UCSD-AML1 (cell line): ENCODE measurements around the gene SAMD7.
A peak's percentile ranks its signal among the peaks of the same experiment; 100 is the strongest.

Experiments used
- DNase-seq: peaks from one replicate; lab custom pipeline; 2025; ENCODE audit not compliant: unreplicated experiment; lab: John Stamatoyannopoulos, UW

SAMD7 gene

DNA sequence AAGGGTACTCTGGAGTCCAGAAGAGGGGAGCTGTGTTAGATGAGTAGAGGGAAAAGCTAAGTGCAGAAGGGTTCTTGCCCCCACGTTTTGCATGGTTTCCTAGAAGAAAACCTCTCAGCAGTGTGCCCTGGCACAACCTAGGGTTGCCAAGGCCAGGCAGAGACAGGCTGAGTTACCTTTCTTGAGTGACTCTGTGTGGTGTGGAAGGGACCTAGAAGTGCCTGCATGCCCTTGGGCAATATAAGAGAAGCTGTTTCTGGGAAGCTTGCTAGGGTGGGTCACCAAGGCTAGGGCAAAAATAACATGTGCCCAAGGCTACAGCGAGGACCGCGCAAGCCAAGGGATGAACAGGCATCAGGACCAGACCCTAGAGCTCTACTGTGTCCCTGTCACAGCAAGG is 3.4 kb upstream of the SAMD7 start:
- DNase-seq: no peak

DNA sequence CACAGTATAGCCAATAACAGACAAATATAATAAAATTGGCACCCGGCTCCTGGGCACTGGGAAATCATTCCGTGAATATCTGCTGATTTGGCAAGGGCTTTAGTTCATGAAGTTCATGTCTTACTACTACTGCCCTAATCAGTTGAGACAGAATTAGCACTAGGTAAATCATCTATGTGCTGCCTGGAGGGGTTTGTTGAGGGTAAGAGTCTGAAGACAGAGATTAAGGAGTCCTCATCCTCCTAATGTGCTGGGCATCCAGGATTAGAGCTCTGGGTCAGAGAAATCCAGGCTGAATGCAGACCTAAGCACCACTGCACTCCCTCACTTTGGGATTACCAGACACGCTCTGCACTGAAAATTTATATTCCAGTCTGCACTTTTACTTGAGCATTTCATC is 2.0 kb downstream of the SAMD7 start:
- no peak for DNase-seq

DNA sequence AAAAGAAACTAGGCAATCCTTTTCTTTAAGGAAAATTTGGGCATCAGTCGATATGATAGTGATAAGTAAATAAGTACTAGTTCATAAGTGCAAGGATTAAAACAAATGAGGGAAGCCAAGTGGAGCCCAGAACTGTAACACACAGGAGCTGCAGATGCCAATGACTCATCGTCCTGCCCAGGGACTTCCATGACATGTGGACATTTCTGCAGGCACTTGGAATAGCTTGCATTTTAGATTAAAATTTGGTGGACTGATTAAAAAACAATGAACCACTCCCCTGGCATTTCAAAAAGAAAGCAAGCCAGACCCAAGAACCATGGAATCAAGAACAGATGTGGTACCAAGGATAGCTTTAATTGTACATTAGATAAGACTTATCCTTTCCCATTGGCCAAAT is 2.9 kb downstream of the SAMD7 start:
- no peak for DNase-seq

DNA sequence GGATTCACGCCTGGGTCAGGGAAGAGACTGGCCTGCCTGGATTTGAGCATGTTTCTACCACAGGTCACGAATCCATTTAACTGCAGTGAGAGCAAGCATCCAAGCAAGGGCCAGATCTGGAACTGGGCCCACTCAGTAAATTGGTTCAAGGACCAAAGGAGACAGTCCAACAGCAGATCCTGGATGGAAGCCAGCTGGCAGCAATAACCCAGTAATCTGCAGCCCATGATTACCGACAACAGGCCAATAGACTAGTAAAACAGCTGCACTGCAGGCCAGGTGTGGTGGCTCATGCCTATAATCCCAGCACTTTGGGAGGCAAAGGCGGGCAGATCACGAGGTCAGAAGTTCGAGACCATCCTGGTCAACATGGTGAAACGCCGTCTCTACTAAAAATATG is 11.8 kb downstream of the SAMD7 start:
- DNase-seq: no peak

DNA sequence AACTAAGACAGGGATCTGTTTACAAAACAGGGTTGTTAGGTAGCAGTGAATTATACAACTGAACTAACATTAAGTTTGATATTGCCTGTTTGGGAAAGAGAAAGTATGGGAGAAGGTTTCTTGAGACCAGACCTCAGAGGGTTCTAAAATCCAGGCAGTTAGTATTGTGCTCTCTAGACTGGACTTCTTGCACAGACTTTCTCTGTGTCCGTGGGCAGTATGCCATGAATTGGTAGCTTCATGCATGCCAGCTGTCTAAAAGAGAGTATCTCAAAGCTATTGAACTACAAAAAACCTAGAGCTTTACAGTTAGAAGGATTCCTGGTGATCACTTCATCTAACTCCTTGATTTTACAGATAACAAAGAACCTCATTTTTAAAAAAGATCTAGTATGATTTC is 12.5 kb downstream of the SAMD7 start:
- no peak for DNase-seq

DNA sequence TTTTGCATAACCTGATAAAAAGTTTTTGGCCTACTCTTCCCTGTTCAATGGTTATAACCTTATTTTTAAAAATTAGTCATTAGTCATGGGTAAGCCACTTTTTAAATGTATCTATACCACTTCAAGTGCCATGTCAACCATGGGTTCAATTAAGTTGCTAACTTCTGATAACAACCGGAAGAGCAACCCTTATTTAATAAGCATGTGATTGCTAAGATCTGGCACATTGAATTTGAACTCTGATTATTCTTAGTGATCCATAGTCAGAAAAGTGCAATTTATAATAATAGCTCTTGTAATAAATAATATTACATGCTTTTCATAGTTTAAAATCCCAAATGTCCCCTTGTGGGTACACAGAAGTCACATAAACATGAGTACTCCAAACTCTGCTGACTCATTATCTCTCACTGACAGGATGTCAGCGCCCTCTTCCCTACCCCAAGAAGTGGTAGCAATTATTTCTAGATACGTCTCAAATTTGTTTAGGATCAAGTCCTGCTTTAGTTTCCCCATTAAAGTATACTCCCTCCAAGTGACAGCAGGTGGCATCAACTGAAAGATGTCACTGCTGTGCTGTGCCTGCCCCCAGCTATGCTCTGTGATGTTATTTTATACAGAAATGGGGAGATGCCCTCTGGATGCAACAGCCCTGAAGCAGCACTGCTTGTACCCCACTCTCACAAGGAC is 18.6 kb downstream of the SAMD7 start:
- no peak for DNase-seq

DNA sequence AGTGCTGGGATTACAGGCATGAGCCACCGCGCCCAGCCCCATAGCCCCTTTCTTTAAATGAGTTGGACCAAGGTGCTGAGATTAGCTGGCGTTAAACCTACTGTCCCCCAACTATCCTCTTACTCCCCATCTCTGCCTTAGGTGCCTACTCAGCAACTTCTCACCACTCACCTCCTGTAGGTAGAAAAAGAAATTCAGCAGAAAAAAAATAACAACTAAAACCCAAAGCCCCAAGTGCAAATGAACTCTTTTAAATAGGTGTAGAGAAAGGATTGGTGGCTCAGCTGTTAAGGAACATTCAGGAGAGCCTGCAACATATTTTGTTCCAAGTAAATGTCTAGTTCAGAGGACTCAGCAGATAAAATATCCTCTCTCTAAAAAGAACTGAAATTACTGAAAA is 19.5 kb downstream of the SAMD7 start:
- DNase-seq: no peak

DNA sequence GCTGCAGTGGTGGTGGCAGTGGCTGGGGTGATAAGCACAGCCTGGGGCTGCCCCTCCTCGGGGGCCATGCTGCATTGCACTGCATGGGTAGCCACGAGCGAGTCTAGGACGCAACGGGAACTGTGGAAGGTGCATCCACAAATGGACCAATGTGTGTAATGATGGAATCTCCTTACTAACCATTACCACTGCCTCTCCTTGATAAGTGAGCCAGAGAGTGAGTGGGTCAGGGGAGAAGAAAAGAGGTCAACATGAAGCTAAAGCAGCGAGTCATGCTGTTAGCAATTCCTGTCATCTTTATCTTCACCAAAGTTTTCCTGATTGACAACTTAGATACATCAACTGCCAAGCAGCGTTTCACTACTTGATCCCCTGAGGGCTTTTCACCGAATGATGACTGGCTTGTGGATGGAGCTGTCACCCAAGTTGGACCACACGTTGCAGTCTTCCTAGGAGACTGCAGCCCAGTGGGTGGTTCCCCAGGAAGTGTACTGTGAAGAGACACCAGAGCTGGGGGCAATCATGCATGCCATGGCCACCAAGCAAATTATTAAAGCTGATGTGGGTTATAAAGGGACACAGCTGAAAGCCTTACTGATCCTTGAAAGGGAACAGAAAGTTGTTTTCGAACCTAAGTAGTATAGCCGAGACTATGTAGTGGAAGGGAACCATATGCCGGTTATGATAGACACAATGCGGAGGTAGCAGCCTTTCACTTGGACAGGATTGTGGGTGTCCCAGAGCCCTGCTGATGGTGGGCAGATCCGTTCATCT is 20.6 kb downstream of the SAMD7 start:
- DNase-seq: no peak

DNA sequence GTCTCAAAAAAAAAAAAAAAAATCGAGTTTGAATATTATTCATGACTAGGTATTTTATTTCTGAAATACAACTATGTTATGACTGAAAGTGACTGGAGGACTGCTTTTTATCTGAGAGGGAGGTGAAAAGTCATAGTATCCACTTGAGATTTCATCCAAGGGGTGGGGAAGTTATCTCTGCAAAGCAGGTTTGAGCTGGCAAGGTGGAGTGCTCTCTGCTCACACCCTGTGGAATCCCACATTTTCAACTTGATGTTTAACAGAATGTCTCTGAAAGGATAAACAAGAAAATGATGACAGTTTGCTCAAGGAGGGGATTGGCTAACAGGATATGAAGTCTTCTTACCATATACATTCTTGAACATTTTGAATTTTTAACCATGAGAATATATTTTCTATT is 27.9 kb downstream of the SAMD7 start:
- DNase-seq: no peak

DNA sequence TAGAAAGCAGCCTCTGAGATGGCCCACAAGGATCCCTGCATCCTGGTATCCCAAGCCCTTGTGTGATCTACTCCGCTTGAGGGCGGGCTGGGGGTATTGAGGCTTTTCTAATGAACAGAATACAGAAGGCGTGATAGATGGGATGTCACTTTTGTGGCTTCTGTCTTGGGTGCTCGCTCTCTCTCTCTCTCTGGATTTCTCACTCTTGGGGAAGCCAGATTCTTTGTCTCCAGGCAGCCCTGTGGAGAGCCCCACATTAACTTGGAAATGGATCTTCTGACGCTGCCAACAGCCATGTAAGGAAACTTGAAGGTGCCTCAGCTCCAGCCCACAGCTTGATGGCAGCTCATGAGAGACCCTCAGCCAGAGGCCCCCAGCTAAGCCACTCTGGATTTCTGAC is 28.4 kb downstream of the SAMD7 start:
- no peak for DNase-seq

DNA sequence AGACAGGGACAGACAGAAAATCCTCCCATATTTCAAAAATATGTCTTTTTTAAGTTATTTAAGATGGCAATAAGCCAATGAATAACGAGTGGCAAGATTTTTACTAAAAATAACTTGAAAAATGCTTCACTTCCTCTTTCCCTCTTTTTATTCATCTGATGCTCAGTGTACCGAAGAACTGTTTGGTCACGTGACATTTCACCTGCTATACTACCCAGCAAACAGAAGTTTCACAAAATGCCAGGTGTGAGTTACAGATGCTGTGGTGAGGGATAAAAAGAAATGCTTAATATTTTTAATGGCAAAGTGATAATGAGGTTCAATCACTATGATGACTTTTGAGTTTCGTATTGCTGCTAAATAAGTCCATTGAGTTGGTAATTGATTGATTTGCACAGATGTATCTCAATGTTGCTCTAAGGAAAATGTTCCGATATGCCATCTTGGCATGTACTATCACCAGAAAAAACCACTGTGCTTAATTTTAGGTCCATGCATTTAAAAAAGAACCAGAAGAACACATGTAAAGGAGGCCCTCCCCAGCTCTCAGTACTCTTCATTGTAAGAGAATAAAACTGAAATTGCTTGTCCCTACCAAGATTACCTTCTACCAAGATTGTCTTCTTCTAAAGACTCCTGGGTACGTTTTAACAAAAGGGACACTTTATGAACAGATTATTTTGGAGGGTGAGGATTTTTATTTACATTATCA is 29.3 kb downstream of the SAMD7 start:
- no peak for DNase-seq

DNA sequence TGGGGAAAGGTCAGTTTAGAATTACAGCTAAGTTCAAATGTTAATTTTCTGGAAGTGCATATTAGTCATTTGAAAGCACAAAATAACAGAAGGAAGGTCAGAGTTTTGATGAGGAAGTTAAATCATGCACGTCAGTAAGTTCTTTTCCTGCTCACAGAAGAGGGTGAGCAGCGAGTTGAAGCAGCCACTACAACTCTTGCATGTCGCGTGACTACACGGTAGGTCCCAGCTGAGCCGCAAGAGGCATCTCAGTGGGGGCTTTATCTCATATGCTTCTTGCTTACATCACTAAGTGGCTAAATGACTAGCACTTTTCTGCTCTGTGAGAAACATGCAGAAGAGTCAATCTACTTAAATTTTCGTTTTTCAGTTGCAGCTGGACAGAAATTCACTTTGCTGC is 33.9 kb downstream of the SAMD7 start:
- DNase-seq: peak; percentile 36

DNA sequence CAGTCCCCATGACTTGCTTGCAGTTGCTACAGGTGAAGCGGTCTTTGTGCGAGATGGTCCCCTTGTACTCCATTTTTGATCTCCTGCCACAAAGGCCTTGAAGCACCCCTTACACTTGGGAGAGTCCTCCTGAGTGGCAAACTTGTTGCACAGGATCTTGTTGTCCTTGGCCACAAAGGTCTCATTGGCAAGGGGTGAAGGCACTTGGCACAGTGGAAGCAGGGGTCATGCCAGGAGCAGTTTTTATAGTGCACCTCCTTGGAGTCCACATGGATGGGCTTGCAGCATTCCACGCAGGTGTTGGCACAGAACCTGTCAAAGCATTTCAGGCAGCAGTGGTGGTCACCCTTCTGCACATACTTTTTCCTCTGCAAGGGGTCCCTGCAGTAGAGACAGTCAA is 35.0 kb downstream of the SAMD7 start:
- no peak for DNase-seq

DNA sequence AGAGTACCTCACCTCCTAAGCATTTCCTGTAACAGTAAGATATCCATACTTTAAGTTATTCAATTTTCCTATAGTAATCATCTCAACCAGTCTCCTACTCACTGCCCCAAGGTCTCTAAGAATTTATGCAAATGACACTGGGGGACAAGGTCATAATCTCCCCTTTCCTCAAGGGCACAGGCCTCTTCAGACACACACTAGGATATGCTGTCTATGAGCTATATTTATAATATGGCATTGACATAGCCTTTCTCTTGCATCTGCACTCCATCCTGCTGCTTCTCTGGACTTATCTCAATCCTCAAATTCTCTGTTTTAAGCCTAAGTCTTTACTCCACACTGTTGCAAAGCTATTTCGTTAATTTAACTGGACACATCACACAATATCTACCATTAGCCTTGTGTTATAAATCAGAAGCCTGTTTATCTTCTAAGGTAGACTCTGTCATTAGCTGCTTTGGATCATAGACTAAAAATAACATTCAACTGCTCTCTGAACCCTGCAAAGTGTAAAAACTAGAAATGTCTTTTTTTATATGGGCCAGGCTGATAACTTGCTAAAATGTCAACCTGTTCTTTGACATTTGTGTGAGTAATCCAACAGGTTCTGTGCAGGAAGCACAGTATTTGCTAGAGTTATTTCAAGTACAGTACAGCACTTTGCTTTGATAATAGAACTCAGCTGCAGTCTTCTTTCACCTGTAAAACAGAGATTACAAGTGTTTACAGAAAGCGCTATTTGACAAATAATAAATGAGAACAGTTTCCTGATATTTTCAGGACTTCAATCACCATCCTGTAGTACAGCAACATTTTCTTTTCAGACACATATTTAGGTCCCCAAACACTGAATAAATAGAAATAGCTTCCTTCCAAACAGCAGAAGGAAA is 37.4 kb downstream of the SAMD7 start:
- no peak for DNase-seq

DNA sequence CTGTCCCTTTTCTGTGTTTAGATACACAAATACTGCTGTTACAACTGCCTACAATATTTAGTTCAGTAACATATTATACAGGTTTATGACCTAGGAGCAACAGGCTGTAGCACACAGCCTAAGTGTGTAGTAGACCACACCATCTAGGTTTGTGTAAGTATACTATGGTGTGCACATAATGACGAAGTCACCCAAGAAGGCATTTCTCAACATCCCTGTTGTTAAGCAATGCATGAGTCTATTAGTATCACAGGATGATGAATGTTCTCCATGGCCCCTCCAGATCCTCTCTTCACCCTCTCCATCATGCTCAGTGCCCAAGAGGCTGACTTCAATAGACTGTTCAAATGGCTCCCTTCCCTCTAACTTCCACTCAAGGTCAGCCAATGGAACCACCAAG is 40.7 kb downstream of the SAMD7 start:
- no peak for DNase-seq

DNA sequence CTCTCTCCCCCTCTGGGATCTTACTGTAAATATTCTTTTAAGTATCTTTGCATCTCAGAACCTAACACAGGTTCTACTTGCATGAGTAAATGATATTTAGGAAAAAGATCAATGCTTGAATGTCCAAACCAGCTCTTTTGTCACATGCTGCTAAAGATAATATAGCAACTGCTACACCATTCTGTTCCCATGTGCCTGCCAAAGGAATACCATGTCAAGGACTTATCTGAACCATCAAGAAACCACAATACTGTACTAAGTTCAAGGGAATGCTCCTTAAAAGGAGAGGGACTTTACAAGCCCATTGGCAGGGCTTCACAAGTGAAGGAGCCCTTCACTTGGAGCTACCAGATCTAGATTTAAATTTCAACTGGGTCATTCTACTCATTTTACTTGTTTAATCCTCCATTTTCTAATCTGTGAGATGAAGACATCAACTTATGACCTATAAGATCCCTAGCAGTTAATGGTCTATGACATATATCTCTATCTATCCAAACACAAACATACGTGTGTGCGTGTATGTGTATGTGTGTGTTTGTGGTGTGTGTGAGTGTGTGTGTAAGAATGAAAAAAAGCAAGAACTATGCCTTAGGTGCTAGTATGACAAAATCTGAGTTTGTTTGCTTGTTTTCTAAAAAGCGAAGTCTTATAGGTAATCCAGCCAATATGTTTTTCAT is 42.2 kb downstream of the SAMD7 start:
- DNase-seq: no peak

DNA sequence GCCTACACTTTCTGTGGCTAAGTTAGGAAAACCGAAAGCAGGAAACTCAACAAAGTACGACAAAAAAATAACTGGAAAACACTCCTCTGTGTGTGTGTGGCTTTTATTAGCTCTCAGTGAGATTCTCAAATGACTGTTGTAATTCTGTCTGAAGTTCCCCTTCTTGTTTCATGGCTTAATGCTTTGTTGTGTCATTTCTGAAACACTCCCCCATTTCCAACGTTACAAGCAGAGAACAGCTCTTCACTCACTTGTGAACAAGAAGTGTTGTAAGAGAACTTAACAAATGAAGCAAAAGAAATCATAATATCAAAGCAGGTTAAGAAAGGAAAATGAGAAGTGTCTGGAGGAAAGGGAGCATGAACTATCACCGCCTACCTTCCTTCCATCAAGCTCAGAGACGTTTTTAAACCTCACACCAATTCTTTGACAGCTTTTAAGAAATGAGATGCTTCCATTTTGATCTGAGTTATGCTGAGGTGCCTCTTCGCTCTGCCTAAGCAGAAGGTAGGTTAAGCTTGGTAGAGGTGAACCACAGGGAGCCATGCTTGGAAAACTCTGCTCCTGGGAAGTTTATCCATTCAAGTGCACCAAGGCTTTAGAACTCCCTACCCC is 42.9 kb downstream of the SAMD7 start:
- DNase-seq: no peak

DNA sequence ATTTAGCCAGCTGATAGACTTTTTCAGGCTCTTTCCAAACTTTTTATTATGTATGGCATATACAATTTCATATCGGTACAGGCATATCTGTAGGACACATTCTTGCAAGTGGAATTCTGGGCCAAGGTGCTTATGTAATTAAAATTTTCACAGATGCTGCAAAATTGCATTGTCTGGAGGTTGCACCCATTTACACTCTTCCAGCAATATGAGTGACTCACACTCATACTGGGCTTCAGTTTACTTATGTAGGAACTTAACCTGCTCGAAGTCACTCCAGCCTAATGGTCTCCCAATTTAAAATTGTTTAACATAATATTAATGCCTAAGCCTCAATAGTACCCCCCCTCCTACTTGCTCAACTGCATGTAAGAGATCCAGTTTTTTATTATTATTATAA is 44.0 kb downstream of the SAMD7 start:
- DNase-seq: no peak

DNA sequence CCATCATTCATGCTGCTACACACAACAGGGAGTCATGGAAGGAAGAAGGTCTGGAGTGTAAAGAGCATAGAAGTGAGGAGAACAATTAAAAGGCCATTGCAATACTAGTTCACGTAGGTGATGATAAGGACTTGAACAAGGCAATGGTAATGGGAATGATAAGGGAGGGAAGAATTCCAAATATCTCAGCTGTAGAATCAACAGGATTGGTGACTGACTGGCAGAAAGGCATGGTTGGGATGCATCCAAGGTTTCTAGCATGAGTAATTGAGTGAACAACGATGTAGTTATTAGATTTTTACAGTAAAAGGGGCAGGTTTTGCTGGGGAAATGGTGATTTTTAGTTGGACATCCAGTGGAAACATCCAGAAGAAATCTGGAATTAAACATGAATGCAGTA is 52.8 kb downstream of the SAMD7 start:
- no peak for DNase-seq
